Activated T-helper 2 cell treated with anti-CD3 and anti-CD28 coated beads, Interferon-gamma antibody, Interleukin-2, Interleukin-4, amounts not matched to agents 10 μg/mL and 5 μg/mL and 100 μg/mL, durations not matched to agents 14 hours and 24 hours and 36 hours (primary cell): Measurements from ENCODE around the gene MKKS. TPM values are rescaled to one million over a fixed set of nuclear protein-coding genes. Genes with fewer than 3 reads are reported as not detected.

ENCODE experiments used
- DNase-seq: peaks from one replicate; pipeline ENCODE4 v3.0.0; 2021; ENCODE audit warnings: low spot score
- H3K27ac Mint-ChIP-seq: one replicate; pipeline ENCODE4 v1.8.0; 2021; ENCODE audit warnings: mixed read lengths
- H3K27me3 Mint-ChIP-seq: one replicate; pipeline ENCODE4 v1.8.0; 2021; ENCODE audit warnings: low read depth, mixed read lengths
- H3K36me3 Mint-ChIP-seq: one replicate; pipeline ENCODE4 v1.8.0; 2021; ENCODE audit warnings: low read depth, mixed read lengths
- H3K4me1 Mint-ChIP-seq: one replicate; pipeline ENCODE4 v1.8.0; 2021; ENCODE audit warnings: low read depth, mixed read lengths
- H3K4me3 Mint-ChIP-seq: one replicate; pipeline ENCODE4 v1.8.0; 2021; ENCODE audit warnings: low read depth, mild to moderate bottlenecking, moderate library complexity, mixed read lengths
- H3K9me3 Mint-ChIP-seq: one replicate; pipeline ENCODE4 v1.8.0; 2021; ENCODE audit warnings: mixed read lengths
- intact Hi-C: fragments of 100-400 bp; cut with micrococcal nuclease; formaldehyde crosslinking; loops from one replicate; pipeline ENCODE4 v1.15.1; 2023
- total RNA-seq: library from RNA; stranded (reverse); gene quantifications from 2 replicates; pipeline ENCODE4 v1.2.3, GENCODE V29; 2022

The MKKS gene
- total RNA-seq, 1 donor from 2014 or later: 8.5 TPM

- no peaks in the 10 kb centered on the region for H3K36me3 Mint-ChIP-seq
- DNase-seq: no peak
- H3K27ac Mint-ChIP-seq: peak overlapping the region; percentile 64
- H3K9me3 Mint-ChIP-seq: peaks cover 4% of the 10 kb centered on the region
- H3K4me1 Mint-ChIP-seq: peaks cover 32% of the 10 kb centered on the region
- no peaks in the 10 kb centered on the region for H3K27me3 Mint-ChIP-seq
- intact Hi-C loops: loop anchor here (5.0 to 10.0 kb wide), 4 partner anchors 36 to 238 kb away; no protein-coding TSS in a partner anchor
- no peak overlapping the region for H3K4me3 Mint-ChIP-seq
Observed at GRCh38 chr20:10352934-10353824, 80.8 kb downstream of the MKKS start.

Other genes with a start within 250 kb of the MKKS start
- gene SNAP25, start 215.4 kb downstream of the MKKS start, total RNA-seq: 14.2 and 15.2 TPM in 2 replicates
- 6.3 and 6.4 TPM in 2 replicates for gene SLX4IP, start 1.1 kb upstream of the MKKS start, total RNA-seq
- 2.8 and 3.1 TPM in 2 replicates for gene JAG1, start 239.8 kb upstream of the MKKS start, total RNA-seq